Fibroblast of lung (primary cell): ENCODE data around the gene MRPS31. TPM values are rescaled to one million over a fixed set of nuclear protein-coding genes. Genes with fewer than 3 reads are reported as not detected.

Experiments
- DNase-seq, 2 donors: peaks; one replicate each; pipeline versions ENCODE4 v3.0.0 to v3.0.0-alpha.2; 2010; ENCODE audit warnings: low read depth in 2 of 2
- H2AFZ ChIP-seq: 2 replicates; pipeline ENCODE4 v1.5.1; 2012; ENCODE audit warnings: low read length, control low read depth, inconsistent platforms
- H3K27ac ChIP-seq: 2 replicates; pipeline ENCODE4 v1.5.1; 2011; ENCODE audit warnings: low read length, control low read depth; ENCODE audit not compliant: insufficient read depth
- H3K27me3 ChIP-seq: 2 replicates; pipeline ENCODE4 v1.5.1; 2011; ENCODE audit warnings: mild to moderate bottlenecking, low read length; ENCODE audit not compliant: control insufficient read depth, insufficient read depth
- H3K36me3 ChIP-seq: 2 replicates; pipeline ENCODE4 v1.5.1; 2011; ENCODE audit warnings: low read length; ENCODE audit not compliant: control insufficient read depth, insufficient read depth
- H3K4me1 ChIP-seq: 2 replicates; pipeline ENCODE4 v1.5.1; 2011; ENCODE audit warnings: low read length; ENCODE audit not compliant: control insufficient read depth, insufficient read depth; ENCODE audit errors: extremely low read depth
- H3K4me2 ChIP-seq: 2 replicates; pipeline ENCODE4 v1.5.1; 2011; ENCODE audit warnings: low read length, control low read depth; ENCODE audit not compliant: insufficient read depth; ENCODE audit errors: extremely low read depth
- H3K4me3 ChIP-seq, 4 experiments: fragments of 200-600 bp in 1 of 4; sonication (generic) in 1 of 4; replicated peaks in 1 of 4; 2 replicates each; pipeline ENCODE4 v1.5.1; 2011 to 2016; ENCODE audit warnings: low read length in 4 of 4, low read depth in 3 of 4, mild to moderate bottlenecking in 3 of 4, control low read depth in 2 of 4, inconsistent platforms in 1 of 4, mixed read lengths in 1 of 4; ENCODE audit not compliant: insufficient read depth in 1 of 4; ENCODE audit errors: control extremely low read depth in 1 of 4
- H3K79me2 ChIP-seq: 2 replicates; pipeline ENCODE4 v1.5.1; 2012; ENCODE audit warnings: mild to moderate bottlenecking, low read length, inconsistent platforms; ENCODE audit not compliant: control insufficient read depth, insufficient read depth
- H3K9ac ChIP-seq: 2 replicates; pipeline ENCODE4 v1.5.1; 2011; ENCODE audit warnings: mild to moderate bottlenecking, low read length, control low read depth; ENCODE audit not compliant: insufficient read depth
- H3K9me3 ChIP-seq: 2 replicates; pipeline ENCODE4 v1.5.1; 2012; ENCODE audit warnings: low read depth, low read length; ENCODE audit not compliant: control insufficient read depth, insufficient read depth
- H4K20me1 ChIP-seq: 2 replicates; pipeline ENCODE4 v1.5.1; 2011; ENCODE audit warnings: low read length; ENCODE audit not compliant: control insufficient read depth, insufficient read depth; ENCODE audit errors: extremely low read depth
- EZH2 ChIP-seq: IDR thresholded peaks from 2 replicates; pipeline ENCODE4 v1.5.1; 2012; ENCODE audit warnings: low read length, control low read depth, mild to moderate bottlenecking; ENCODE audit errors: missing control alignments
- polyA plus RNA-seq, 2 donors: library from polyadenylated mRNA; depleted of rRNA in 1 of 2; stranded (reverse) in 1 of 2; unstranded in 1 of 2; fragments of >200 nt; gene quantifications; 2 replicates each; pipeline ENCODE4 v1.2.1, GENCODE V29; 2011 to 2012; ENCODE audit warnings: missing spikeins in 1 of 2
- total RNA-seq: library from RNA; depleted of rRNA; stranded (reverse); fragments of >200 nt; gene quantifications from 2 replicates; pipeline ENCODE4 v1.2.1, GENCODE V29; 2014
- TF ChIP-seq, protein P1 (sequence below), 2 donors: IDR thresholded peaks in 1 of 2; conservative IDR thresholded peaks in 1 of 2; 1 replicate in 1 of 2; 2 replicates in 1 of 2; pipeline ENCODE4 v1.5.1; 2011 to 2012; ENCODE audit warnings: low read length in 2 of 2, control low read depth in 1 of 2, inconsistent platforms in 1 of 2, low read depth in 1 of 2, mild to moderate bottlenecking in 1 of 2

The MRPS31 gene
- total and polyA plus RNA-seq, 2 donors (not counting 1 experiment from before 2014, with no cell fraction given) = 14.2 to 16.0 TPM

DNA sequence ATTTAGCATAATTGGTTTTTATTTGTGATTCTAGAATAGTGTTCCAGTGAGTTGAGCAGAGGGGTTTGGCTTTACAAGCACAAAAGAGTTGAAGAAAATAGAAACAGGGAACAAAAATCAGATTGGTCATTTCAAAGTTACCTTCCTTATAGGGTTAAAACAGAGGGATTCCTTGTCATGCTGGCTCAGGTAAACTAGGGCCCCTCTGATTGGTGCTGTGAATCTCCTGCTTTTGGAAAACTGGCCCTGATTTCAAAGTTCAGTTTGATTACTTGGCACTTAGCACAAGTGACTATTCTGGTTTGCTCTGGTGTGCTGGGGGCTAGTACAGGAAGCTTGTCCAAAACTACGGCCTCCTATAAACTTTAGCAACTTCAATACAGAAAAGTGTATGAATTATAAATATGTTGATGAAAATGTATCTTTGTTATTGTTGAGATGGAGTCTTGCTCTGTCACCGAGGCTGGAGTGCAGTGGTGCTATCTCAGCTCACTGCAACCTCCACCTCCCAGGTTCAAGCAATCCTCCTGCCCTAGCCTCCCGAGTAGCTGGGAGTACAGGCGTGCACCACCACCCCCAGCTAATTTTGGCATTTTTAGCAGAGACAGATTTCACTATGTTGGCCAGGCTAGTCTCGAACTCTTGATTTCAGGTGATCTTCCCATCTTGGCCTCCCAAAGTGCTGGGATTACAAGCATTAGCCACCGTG is 1.9 kb upstream of the MRPS31 start:
- H3K27ac ChIP-seq = no peak overlapping the region
- no peaks in the 10 kb centered on the region for H4K20me1 ChIP-seq
- no peak for TF ChIP-seq EZH2
- TF ChIP-seq, protein P1, sequence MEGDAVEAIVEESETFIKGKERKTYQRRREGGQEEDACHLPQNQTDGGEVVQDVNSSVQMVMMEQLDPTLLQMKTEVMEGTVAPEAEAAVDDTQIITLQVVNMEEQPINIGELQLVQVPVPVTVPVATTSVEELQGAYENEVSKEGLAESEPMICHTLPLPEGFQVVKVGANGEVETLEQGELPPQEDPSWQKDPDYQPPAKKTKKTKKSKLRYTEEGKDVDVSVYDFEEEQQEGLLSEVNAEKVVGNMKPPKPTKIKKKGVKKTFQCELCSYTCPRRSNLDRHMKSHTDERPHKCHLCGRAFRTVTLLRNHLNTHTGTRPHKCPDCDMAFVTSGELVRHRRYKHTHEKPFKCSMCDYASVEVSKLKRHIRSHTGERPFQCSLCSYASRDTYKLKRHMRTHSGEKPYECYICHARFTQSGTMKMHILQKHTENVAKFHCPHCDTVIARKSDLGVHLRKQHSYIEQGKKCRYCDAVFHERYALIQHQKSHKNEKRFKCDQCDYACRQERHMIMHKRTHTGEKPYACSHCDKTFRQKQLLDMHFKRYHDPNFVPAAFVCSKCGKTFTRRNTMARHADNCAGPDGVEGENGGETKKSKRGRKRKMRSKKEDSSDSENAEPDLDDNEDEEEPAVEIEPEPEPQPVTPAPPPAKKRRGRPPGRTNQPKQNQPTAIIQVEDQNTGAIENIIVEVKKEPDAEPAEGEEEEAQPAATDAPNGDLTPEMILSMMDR (conservative IDR thresholded peaks at IDR 0.05 in 1 of 2, IDR thresholded peaks at IDR 0.05 in 1 of 2; ENCODE audit: low read depth in 1 of 2, low read length in 2 of 2) = no peak
- no peak overlapping the region for H3K4me2 ChIP-seq
- no peak overlapping the region for H3K4me3 ChIP-seq
- no peak overlapping the region for H3K9ac ChIP-seq
- no peak for DNase-seq
- H3K9me3 ChIP-seq = no peaks in the 10 kb centered on the region
- no peaks in the 10 kb centered on the region for H3K36me3 ChIP-seq
- H3K79me2 ChIP-seq = peaks cover 20% of the 10 kb centered on the region
- H3K4me1 ChIP-seq = peaks cover 2% of the 10 kb centered on the region
- H2AFZ ChIP-seq = no peak overlapping the region
- H3K27me3 ChIP-seq = no peaks in the 10 kb centered on the region

DNA sequence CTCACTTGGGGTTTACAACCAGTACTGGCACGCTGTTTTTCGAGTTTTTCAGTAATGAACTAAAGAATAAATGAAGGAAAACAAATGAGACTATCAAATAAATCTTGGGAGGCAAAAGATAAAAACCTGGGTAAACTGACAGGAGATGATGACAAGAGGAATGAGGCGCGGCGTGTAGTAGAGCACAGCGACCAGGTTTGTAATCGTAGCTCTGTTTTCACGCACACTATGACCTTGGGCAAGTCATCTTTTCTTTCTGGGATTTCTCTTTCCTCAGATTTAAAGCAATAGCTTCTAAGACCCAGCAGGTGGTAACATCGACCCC is 419 bp downstream of the MRPS31 start:
- Histone ChIP-seq H3K4me1 (peaks cover 2% of the 10 kb centered on the region), H3K4me2 (peak overlapping the region; percentile 71), H3K9ac (peak overlapping the region; percentile 82), H2AFZ (peak overlapping the region; percentile 100), H4K20me1 (no peaks in the 10 kb centered on the region), H3K27me3 (no peaks in the 10 kb centered on the region), H3K9me3 (no peaks in the 10 kb centered on the region), H3K36me3 (peaks cover 1% of the 10 kb centered on the region), H3K27ac (peak overlapping the region; percentile 88), H3K4me3 (peak overlapping the region; percentile 94 to 99 (median 98)), H3K79me2 (peaks cover 20% of the 10 kb centered on the region)
- TF ChIP-seq EZH2 = no peak
- TF ChIP-seq, protein P1 (conservative IDR thresholded peaks at IDR 0.05 in 1 of 2, IDR thresholded peaks at IDR 0.05 in 1 of 2; ENCODE audit: low read depth in 1 of 2, low read length in 2 of 2) = no peak
- DNase-seq = no peak

DNA sequence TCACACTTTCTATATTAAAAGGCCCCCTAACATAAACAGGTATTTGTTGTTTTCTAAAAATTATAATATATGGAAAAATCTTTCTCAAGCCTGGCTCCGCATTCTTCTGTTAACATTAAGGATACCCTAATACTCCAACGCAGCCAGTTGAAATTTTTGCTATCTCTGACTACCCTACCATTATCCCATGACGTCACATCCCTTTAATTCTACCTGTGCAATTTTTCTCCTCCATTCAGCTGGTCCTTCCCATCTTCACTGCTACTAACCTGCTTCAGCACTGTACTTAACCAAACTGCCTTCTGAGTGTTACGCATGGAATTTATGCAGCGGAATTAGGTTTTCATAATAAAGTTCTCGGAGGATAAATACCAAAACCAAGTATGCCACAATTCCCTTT is 1.0 kb downstream of the MRPS31 start:
- no peaks in the 10 kb centered on the region for H3K9me3 ChIP-seq
- H4K20me1 ChIP-seq = no peaks in the 10 kb centered on the region
- H3K4me2 ChIP-seq = peak overlapping the region; percentile 71
- no peaks in the 10 kb centered on the region for H3K27me3 ChIP-seq
- H3K79me2 ChIP-seq = peaks cover 20% of the 10 kb centered on the region
- H2AFZ ChIP-seq = no peak overlapping the region
- TF ChIP-seq EZH2 = no peak
- TF ChIP-seq, protein P1 (conservative IDR thresholded peaks at IDR 0.05 in 1 of 2, IDR thresholded peaks at IDR 0.05 in 1 of 2; ENCODE audit: low read depth in 1 of 2, low read length in 2 of 2) = no peak
- H3K4me3 ChIP-seq = peak overlapping the region; percentile 94 to 99 (median 98)
- H3K27ac ChIP-seq = no peak overlapping the region
- no peak overlapping the region for H3K9ac ChIP-seq
- peaks cover 1% of the 10 kb centered on the region for H3K36me3 ChIP-seq
- peaks cover 2% of the 10 kb centered on the region for H3K4me1 ChIP-seq
- no peak for DNase-seq
